C4-2B (cell line): ENCODE results near the gene TMX4.

ENCODE experiments used
- ZFX ChIP-seq: fragments of 450-650 bp; IDR thresholded peaks from 2 replicates; pipeline ENCODE4 v1.6.1; 2017
- TF ChIP-seq, protein P1 (sequence below): fragments of 450-650 bp; conservative IDR thresholded peaks from 2 replicates; pipeline ENCODE4 v1.5.1; 2017; ENCODE audit warnings: mild to moderate bottlenecking

- TF ChIP-seq, protein P1, sequence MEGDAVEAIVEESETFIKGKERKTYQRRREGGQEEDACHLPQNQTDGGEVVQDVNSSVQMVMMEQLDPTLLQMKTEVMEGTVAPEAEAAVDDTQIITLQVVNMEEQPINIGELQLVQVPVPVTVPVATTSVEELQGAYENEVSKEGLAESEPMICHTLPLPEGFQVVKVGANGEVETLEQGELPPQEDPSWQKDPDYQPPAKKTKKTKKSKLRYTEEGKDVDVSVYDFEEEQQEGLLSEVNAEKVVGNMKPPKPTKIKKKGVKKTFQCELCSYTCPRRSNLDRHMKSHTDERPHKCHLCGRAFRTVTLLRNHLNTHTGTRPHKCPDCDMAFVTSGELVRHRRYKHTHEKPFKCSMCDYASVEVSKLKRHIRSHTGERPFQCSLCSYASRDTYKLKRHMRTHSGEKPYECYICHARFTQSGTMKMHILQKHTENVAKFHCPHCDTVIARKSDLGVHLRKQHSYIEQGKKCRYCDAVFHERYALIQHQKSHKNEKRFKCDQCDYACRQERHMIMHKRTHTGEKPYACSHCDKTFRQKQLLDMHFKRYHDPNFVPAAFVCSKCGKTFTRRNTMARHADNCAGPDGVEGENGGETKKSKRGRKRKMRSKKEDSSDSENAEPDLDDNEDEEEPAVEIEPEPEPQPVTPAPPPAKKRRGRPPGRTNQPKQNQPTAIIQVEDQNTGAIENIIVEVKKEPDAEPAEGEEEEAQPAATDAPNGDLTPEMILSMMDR = no peak
- TF ChIP-seq ZFX = no peak
These were observed 362 bp upstream of the TMX4 start for GRCh38 chr20:8019998-8020247.
